HS-27A (cell line): ENCODE data around the gene KLHL25.

Experiments
- DNase-seq: peaks from one replicate; pipeline ENCODE4 v3.0.0-alpha.2; 2012; ENCODE audit warnings: low read depth, missing footprints

The KLHL25 gene

DNA sequence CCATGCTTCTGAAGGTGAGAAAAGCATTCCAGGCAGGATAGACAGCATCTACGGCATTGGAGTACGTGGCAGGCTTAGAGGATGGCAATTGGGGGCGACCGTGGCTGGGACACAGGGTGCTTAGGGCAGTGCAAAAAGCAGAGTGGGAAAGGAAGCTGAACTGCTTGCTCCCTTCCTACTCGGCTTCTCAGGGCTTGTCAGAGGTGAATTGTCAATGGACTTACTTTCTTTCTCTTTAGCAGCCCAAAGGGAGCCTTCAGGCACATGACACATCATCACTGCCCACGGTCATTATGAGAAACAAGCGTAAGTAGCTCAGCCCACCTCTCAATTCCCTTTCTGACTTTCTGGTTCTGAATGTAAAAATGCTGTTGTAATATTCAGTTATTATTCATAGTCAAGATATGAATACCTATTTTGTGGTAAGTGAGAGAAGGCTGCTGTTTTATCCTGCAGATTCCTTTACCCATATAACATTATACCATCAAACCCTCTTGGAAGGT lies 84.3 kb downstream of the KLHL25 start:
- DNase-seq: no peak
